CD4-positive, alpha-beta T cell treated with Interleukin-2 at 100 ng/mL for 4 hours (primary cell): Measurements from ENCODE around the gene PKM.

Source experiments
- DNase-seq: peaks from one replicate; pipeline ENCODE4 v3.0.0-alpha.2; 2020; ENCODE audit warnings: low spot score

PKM gene

DNA sequence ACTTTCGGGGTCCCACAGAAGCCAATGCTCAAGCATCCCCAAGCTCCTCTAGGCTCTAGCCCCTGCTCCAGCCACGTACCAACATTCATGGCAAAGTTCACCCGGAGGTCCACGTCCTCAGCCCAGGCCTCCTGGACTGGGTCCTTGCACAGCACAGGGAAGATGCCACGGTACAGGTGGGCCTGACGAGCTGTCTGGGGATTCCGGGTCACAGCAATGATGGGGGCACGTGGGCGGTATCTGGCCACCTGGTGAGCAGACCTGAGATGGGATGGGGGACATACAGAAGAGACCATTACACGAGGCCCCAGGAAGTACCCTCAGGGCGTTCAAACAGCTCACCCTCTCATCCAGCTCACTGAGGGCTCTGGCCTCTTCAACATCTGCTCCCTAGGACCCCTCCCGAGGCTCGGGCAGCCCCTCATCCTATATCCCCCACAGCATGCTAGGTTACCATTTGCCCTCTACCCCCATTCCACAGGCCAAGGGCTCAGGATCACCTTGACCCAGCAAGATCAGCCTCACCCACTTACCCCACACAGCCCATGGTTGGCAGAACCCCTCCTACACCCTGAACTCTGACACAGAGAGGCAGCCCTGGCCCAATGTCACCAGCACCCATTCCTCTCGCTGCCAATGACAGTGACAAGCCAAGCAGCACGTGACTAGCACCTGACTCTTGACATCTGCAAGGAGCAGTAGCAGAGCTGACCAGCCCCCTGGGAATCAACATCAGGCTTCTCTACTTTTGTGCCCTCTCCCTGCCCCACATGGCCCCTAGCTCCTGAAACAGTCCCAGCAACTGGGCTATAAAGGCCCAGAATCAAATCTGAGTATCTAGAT, 30.4 kb downstream of the PKM start:
- no peak for DNase-seq

DNA sequence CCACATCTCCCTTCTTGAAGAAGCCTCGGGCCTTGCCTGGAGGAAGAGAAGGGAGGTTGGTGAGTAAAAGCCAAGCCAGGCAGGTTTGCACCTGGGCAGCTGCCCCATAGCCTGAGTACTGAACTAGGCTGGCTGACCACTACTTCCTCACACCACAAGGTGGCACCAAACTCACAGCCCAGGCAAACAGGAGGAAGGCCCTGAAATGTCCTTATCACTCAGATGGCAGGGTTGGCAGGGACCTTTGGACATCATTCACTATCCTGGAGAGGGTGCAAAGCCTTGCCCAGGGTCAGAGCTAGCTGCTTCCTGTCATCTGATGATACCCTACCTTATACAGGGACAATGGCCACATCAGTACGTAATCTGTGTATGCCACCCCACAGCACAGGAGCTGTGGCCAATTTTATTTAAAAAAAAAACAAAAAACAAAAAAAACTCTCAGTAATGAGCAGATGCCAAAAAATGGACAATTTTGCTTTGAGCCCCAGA, 31.2 kb downstream of the PKM start:
- DNase-seq = peak; percentile 83

DNA sequence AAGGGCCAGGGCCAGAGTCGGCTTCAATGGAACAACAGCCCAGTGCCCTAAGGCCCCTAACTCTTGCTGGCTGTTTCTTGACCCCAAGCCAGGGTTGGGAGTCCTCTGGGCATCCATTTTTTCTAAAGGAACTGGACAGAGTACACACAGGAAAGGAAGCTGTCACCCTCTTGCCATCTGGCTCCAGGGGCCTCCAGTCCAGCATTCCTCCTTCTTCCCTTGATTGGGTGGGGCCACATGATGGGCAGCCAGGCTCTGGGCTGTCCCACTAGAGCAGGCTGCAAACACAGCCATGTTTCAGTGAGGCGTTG, 31.8 kb downstream of the PKM start:
- DNase-seq = no peak

DNA sequence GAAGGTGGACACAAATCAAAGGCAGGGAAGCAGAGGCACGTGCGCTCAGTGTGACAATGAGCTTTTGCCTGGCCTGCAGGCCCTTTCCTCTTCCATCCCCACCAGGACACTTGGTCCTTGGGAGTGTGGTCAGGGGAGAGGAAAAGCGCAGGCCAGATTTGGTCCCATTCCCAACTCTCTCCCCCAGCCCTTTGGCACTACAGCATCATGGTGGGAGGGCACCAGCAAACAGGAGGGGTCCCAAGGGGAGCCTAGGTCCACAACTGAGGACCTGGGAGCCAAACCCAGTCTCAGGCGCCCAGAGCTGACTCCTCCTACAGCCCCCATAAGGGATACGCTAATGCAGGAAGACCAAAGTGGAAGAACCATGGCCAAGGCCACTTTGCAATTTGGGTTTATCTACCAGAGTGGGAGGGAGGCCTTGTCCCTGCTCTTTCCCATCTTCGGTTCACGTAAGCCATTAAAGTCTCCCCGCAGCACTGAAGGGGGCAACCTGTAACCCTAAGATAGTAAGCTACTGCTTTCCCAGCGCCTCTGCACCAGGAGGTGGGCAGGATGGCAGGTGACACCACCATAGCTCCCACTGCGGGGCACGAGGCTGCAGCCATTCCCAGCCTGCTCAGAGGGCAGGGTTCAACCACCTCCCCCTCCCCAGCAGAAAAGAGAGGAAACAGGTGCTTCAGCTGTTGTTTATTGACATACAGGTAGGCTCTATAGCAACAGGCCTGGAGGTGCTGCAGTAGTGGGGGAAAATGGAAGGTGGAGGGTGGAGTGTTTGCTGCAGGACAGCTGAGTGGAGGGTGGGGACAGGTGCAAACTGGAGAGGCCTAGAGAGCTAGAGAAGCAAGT, 32.4 kb downstream of the PKM start:
- DNase-seq = no peak

DNA sequence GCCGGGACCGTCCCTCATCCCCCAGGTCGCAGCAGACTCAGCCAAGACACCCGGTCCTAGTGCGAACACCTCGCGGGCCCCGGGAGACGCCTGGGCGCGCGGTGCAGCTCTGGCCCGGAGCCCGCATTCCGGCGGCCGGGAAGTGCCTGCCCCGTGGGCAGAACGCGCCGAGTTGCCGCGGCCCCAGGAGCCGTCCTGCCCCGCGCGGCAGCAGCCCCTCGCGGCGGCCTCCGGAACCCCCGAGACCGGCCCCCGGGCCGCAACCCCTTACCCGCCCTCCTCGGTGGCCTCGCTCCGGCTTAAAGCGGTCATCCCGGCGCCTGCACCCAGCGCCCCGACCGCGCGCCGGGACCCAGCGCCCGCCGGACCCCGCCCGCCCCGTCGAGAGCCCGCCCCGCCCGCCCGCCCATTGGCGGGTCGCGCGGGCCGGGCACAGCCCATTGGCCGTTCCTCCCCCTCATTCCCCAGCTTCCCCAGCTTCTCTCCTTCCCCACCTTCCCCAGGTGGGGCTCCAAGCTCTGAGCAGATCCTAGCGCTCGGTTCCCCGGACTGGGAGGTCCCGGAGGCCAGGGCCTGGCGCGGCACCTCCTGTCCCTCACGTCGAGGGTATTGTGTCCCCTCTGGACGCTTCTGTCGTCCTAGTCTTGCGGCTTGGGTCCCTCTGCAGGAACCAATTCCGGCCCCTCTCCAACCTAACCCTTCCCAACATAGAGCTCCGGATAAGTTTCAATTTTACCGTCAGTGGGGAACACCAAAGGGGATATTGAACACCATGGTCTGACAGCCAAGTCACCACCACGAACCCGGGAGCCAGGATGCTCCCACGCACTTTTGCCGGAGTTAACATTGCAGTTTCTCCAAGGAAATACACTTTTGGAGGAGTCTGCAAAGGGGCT, 33.3 kb downstream of the PKM start, which contains the start of gene GRAMD2A:
TSS of gene GRAMD2A (minus strand) at position 328 of the 896 bp plus-strand sequence.
- no peak for DNase-seq

DNA sequence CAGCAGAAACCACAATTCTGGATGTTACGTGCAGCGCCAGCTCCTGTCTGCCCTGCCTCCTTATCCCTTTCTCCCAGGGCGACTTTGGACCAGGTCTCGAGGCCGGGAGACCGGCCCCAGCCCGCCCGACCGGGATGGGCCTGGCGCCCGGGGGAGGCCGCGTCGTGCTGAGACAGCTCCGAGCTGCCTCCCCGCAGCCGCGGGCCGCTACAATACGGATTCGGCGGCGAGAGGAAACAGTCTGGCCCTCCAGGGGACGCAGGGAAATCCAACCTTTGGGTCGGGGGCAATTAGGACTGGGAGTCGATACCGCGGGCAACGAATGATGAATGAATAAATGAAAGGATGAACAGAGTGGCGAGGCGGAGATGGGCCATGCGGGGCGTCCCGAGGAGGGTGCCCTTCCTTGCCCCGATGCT, 33.9 kb downstream of the PKM start:
- DNase-seq = no peak

DNA sequence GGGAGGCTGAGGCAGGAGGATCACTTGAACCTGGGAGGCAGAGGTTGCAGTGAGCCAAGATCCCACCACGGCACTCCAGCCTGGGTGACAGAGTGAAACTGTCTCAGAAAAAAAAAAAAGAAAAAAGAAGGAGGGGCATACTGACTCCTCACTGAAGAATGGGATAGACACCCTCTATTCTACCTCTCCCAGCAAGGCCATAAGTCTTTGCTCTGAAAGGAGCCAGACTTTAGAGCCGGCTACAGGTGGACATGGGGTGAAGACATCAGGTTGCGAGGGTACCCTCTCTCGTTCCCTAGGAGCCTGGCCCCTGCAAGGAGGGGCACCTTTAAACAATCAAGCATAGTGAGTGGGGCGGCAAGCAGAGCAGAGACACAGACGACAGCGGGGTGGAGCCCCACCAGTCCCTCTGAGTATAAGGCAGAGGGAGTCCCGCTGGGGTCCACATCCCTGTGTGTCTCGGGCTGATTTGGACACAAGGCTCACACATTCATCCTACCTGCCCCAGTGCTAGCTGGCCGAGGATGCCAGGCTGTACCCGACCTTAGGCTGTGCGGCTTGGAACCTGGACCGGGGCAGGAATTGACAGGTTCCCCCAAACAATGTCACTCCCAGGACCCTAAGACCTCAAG, 34.5 kb downstream of the PKM start:
- no peak for DNase-seq

DNA sequence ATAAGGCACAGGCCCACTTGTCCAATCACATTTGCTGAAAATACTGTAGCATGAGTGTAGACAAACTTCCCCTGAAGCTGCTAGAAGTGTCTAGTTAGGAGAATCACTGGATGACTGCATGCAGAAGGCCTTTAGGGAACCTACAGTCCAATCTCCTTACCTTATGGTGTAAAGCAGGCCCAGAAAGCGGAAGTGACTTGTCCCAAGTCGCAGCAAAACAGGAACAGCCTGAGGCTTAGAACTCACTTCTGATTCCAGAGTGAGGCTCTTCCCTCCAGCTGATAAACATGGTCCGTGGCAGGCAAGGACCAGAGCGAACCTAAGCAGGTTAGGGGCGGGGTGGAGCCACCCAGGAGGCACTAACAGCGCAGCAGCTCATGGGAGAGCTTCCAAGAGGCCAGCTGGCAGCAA, 35.9 kb downstream of the PKM start:
- no peak for DNase-seq

DNA sequence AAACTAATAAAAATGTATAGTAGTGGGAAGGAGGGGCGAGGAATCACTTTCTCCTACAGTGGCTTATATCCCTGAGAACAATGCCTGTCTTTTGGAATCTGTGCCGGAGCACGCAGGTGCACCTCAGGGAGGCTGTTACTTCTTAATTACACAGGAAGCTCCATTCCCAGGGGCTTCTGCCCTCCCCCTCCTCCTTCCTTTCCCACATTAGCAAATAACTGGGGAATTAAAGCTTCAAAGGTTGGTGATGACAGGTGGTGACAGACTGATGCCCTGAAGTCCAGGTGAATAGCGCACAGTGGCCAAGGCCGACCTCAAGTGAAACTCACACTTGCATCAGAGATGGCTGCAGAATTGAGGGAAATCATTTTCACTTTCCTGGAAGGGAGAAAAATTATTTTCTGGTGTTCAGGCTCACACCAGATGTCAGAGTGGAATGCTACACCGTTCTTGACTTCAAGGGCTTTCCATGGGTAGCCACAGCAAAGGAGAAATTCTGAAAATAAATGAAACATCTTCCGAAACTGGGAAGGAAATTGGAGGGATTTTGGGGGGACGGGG, 37.1 kb downstream of the PKM start:
- no peak for DNase-seq

DNA sequence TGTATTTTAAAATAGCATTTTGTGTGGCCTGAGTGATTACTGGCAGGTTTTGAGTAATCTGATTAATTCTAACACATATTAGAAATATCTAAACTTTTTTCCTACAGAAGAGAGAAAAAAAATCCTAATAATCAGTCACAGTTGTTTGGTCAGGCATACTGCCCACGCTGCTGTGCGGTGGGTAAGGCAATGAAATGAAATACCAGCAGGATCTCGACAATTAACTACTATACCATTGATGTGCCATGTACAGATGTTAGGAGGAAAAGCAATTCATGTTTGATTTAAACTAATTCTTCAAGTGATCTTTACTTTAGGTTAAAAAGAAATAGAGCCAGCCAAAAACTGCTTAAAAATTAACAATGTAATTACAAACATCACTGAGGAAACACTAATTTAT, 38.6 kb downstream of the PKM start:
- no peak for DNase-seq

DNA sequence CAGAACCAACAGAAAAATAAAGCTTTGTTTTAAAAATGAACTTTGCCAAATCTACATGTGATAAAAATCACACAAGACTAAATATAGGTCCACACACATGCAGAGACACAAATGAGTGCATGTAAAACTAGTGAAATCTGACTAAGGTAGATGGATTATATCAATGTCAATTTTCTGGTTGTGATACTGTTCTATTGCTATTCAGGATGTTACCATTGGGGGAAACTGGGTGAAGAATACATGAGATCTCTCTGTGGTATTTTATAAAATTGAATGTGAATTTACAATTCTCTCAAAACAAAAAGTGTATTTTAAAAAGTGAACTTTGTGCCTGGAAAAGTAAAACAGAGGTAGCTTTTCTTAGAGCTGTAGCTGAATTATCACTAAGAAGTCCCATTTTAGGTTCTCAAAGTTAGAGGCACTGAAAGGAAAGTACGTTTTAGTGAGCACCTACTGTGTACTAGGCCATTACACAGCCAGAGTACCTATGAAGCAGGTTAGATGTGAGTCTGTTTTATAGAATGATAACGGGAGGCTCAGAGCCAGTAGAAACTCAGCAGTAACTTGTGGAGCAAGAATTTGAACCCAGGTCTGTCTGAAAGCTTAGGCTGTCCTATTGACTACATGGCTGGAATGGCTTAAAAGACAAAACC, 41.6 kb downstream of the PKM start:
- DNase-seq = no peak

DNA sequence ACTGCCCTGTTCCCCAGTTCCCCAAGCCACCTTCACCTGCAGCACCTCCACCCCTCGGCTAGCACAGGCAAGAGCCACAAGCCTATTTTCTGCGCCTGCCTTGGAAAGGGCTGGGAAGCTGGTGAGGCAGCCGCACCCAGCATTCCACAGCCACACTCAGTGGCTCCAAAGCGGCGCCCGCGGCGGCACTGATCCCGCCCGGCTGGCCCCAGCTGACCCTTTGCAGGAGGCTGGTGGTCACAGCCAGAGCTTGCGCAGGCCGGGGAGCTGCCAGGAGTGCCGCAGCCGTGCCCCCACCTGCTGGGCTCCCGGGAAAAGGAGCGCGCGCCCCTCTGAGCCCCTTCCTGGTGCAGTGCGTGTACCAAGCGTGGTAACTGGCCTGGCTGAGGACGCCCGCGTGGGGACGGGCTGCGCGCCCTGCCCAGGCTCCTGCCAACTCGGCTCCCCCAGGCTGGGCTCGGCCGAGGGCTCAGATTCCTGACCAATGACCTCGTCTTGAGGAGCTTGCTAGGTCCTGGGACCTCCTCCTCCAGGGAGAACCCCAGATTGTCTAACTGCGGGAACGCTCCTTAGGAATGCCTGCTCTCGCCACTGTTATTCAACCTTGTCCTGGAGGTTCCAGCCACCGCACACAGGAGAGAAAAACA, 46.7 kb downstream of the PKM start:
- DNase-seq = no peak

DNA sequence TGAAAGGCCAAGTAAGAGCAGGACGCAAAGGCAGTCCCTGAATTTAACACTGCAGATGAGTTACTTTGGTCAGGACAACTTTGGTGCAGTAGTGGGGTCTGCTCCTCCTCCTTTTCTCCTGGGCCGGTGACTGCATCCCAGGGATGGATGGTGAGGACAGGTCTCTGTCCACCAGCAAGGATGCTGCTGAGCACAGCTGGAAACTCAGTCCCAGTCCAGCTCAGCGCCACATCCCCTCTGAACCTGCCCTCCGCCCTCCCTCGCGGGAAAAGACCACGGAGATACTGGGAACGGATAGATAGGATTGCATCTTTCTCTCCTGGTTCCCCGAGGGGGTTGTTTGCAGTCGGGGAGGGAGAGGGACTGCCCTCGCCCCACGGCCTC, 47.2 kb downstream of the PKM start:
- DNase-seq = no peak

DNA sequence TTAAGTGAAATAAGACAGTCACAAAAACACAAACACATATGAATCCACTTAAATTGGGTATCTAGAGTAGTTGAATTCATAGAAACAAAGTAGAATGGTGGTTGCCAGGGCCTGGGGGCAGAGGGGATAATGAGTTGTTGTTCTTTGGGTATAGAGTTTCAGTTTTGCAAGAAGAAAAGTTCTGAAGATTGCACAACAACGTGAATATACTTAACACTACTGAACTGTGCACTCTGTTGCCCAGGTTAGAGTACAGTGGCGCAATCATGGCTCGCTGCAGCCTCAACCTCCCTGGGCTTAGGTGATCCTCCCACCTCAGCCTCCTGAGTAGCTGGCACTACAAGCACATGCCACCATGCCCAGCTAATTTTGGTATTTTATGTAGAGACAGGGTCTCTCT, 48.3 kb downstream of the PKM start:
- no peak for DNase-seq

DNA sequence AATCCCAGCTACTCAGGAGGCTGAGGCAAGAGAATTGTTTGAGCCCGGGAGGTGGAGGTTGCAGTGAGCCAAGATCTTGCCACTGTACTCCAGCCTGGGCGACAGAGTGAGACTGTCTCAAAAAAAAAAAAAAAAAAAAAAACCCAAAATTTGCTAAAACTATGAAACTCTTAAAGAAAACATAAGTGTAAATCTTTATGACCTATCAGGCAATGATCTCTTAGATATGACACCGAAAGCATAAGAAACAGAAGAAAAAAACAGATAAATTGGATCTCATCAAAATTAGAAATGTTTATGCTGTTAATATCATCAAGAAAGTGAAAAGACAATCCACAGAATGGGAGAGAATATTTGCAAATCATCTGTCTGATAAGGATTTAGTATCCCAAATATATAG, 48.7 kb downstream of the PKM start:
- no peak for DNase-seq

DNA sequence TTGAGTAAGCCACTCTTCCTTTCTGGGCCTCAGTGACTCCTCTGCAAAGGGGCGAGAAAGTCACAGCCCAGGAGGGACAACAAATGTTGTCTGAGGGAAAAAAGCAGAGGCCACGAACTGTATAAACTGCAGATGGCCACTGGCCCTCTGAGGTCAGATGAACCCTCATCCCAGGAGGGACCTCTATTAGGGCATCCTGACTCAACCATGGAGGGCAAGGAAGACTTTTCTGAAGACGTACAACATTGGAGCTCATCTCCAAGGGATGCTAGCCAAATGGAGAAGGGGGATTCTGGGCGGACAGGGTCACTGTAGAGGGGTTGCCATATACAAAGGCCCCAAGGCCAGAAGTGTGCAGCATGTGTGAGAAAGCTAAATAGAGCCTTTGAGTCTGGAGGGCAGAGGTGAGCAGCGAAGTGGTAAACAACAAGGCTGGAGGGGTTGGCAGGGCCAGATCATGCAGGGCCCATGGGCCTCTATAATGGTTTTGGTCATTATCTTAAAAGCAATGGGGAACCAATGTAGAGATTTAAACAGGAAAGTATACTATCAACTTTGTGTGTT, 50.1 kb downstream of the PKM start:
- no peak for DNase-seq

DNA sequence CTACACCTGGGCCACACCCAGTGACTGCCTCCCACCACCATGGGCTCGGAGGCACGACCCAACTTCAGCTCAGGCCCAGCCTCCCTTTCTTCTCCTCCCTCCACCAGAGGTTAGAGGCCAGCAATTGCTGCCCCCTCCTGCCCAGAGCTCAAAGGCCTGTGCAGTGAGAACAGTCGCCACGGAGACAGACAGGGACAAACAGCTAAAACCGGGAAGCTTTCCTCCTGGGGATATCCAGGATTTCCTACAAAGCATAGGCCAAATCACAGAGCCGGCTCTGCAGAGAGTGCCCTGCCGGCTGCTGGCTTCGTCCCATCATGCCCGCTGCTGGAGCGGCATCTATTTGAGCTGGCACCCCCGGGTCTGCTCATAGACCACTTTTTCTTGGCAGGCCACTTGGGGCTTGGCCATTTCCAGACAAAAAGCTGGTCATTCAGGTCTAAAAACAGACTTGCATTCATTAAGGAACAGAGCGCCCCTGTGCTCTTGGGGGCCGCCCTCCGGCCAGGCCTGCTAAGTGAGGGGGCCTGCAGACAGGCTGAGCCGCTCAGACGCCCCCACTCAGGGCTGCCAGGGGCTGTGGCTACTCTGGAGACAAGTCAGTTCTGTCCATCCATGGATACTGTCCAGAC, 50.9 kb downstream of the PKM start:
- DNase-seq = no peak

DNA sequence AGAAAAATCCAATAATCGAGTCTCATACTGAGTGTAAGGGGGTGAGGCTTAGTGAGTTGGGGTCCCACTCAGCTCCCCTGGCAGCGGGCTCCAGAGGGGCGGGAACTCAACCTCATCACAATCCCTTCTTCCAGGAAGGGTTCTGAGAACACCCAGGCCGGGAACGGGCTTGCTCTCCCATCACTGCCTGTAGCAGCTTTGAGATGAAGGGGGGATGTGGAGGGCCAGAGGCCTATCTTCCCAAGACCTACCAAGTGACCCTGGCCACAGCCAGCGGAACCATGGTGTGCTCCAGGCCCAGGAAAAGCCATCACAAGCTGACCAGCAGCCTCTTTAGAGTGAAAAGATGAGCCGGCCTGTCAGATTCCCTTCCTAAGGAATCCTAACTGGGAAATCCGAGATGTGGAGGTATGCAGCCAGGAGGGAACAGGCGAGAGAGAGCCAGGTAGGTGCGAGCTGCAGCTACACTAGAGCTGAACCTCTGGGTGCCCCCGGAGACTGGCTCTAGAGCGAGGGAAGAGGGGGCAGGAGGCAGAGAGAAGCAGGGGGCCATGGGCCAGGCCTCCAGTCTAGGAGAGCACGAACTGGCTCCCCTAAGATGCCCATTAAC, 51.9 kb downstream of the PKM start:
- no peak for DNase-seq

DNA sequence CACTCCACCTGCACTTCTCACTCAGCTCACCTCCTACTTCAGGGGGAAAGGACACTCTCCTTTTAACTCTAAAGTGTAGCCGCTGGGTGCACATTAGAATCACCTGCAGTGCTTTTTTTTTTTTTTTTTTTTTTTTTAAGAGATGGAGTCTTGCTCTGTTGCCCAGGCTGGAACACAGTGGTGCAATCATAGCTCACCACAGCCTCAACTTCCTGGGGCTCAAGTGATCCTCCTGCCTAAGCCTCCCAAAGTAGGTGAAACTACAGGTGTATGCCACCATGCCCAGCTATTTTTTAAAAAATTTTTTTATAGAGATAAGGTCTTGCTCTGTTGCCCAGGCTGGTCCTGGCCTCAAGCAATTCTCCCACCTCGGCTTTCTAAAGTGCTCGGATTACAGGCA, 54.2 kb downstream of the PKM start:
- DNase-seq = no peak
